HG03025 (cell line): ENCODE results near the gene PFN3.
"Not testable (repeated sequence)": the region's sequence is repeated elsewhere in the genome, so short reads cannot be mapped to it uniquely, and the experiment has no call there.

Source experiments
- ATAC-seq: cut with Tn5 transposase; IDR thresholded peaks from one replicate; pipeline ENCODE4 v1.9.1; 2021; ENCODE audit warnings: mild to moderate bottlenecking, moderate library complexity; ENCODE audit not compliant: unreplicated experiment, low FRiP score

PFN3 gene

GRCh38 chr5:177362610-177363507 is 37.6 kb downstream of the PFN3 start:
- no peak for ATAC-seq

- no peak for ATAC-seq
These were observed 38.2 kb downstream of the PFN3 start for GRCh38 chr5:177362292-177362609.

- ATAC-seq, result no peak
These were observed 38.8 kb downstream of the PFN3 start for GRCh38 chr5:177361418-177362291.

GRCh38 chr5:177360740-177361139 is 39.7 kb downstream of the PFN3 start:
- ATAC-seq, result not testable (repeated sequence)

GRCh38 chr5:177359860-177360259 is 40.6 kb downstream of the PFN3 start:
- ATAC-seq, result no peak

- ATAC-seq, result no peak
These were observed 41.0 kb downstream of the PFN3 start for GRCh38 chr5:177359451-177359851.

GRCh38 chr5:177358370-177358819 is 42.1 kb downstream of the PFN3 start:
- ATAC-seq, result no peak

- ATAC-seq, result peak; percentile 80
These were observed 42.8 kb downstream of the PFN3 start, which contains the start of gene RGS14 for GRCh38 chr5:177357459-177358351. RGS14 (plus strand) TSS chr5:177357924; CDS start chr5:177358025, 101 bp downstream.

- no peak for ATAC-seq
These were observed 43.4 kb downstream of the PFN3 start for GRCh38 chr5:177357146-177357458.

- ATAC-seq, result no peak
These were observed 43.7 kb downstream of the PFN3 start for GRCh38 chr5:177356746-177357145.

GRCh38 chr5:177355868-177356168 is 44.6 kb downstream of the PFN3 start:
- no peak for ATAC-seq

- ATAC-seq, result no peak
These were observed 45.1 kb downstream of the PFN3 start for GRCh38 chr5:177355162-177355867.

GRCh38 chr5:177354711-177355110 is 45.8 kb downstream of the PFN3 start:
- no peak for ATAC-seq

GRCh38 chr5:177354256-177354655 is 46.2 kb downstream of the PFN3 start:
- ATAC-seq, result no peak

- no peak for ATAC-seq
These were observed 47.4 kb downstream of the PFN3 start for GRCh38 chr5:177353093-177353492.

- ATAC-seq, result peak; percentile 89
These were observed 48.8 kb downstream of the PFN3 start, which contains the start of gene LMAN2 for GRCh38 chr5:177351392-177352329. LMAN2 (minus strand) TSS chr5:177351668; CDS start chr5:177351647, 21 bp downstream.

GRCh38 chr5:177350776-177351391 is 49.6 kb downstream of the PFN3 start:
- peak; percentile 8 for ATAC-seq
